SJCRH30 (cell line): ENCODE results near the gene MTUS2. TPM values are rescaled to one million over a fixed set of nuclear protein-coding genes. Genes with fewer than 3 reads are reported as not detected.
"Not testable (repeated sequence)": the region's sequence is repeated elsewhere in the genome, so short reads cannot be mapped to it uniquely, and the experiment has no call there.

ENCODE experiments used
- DNase-seq, 2 experiments: peaks; one replicate each; pipeline ENCODE4 v3.0.0-alpha.2; 2015 to 2020
- H3K27ac ChIP-seq: fragments of 250-450 bp; sonication (Bioruptor Pico); 2 replicates; pipeline ENCODE4 v1.5.1; 2020; ENCODE audit warnings: mild to moderate bottlenecking, moderate library complexity
- H3K27me3 ChIP-seq: fragments of 250-450 bp; sonication (Bioruptor Pico); 2 replicates; pipeline ENCODE4 v1.5.1; 2020; ENCODE audit warnings: mild to moderate bottlenecking, moderate library complexity
- H3K36me3 ChIP-seq: fragments of 250-450 bp; sonication (Bioruptor Pico); 2 replicates; pipeline ENCODE4 v1.5.1; 2020; ENCODE audit warnings: mild to moderate bottlenecking, moderate library complexity
- H3K4me1 ChIP-seq: fragments of 250-450 bp; sonication (Bioruptor Pico); 2 replicates; pipeline ENCODE4 v1.5.1; 2020; ENCODE audit warnings: mild to moderate bottlenecking, moderate library complexity
- H3K4me3 ChIP-seq: fragments of 250-450 bp; sonication (Bioruptor Pico); 2 replicates; pipeline ENCODE4 v1.5.1; 2020; ENCODE audit warnings: mild to moderate bottlenecking, moderate library complexity
- H3K9me3 ChIP-seq: fragments of 250-450 bp; sonication (Bioruptor Pico); replicated peaks from 2 replicates; pipeline ENCODE4 v1.5.1; 2020; ENCODE audit warnings: mild to moderate bottlenecking, moderate library complexity
- total RNA-seq: library from RNA; depleted of rRNA; stranded (reverse); fragments of >200 nt; shearing (Covaris generic); gene quantifications from 2 replicates; pipeline ENCODE4 v1.2.3, GENCODE V29; 2014

Gene MTUS2
- total RNA-seq, 1 experiment from 2014 or later = 2.4 TPM

DNA sequence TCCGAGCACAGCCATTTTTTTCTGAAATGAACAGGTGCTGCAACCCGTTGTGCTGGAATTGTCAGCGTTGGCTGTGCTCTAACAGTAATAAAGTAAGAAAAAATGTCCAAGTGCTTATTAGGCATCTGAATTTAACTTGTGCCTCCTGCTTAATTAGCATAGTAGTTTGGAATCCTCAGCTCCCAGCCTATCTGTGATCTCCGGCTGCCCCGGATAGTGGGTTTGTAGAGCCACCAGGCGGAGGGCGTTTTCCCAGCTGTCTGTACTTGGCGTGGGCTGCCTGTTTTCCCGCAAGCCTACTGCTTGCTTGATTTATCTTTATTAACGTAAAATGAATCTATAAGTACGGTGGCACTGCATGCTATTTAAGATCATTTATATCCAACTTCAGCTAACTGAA is 137.9 kb downstream of the MTUS2 start:
- Histone ChIP-seq H3K4me3 (no peak overlapping the region), H3K27me3 (peaks cover 7% of the 10 kb centered on the region; the same call in 1 of the 2 replicates), H3K36me3 (no peaks in the 10 kb centered on the region), H3K4me1 (no peaks in the 10 kb centered on the region), H3K27ac (no peak overlapping the region), H3K9me3 (no peaks in the 10 kb centered on the region)
- no peak for DNase-seq

DNA sequence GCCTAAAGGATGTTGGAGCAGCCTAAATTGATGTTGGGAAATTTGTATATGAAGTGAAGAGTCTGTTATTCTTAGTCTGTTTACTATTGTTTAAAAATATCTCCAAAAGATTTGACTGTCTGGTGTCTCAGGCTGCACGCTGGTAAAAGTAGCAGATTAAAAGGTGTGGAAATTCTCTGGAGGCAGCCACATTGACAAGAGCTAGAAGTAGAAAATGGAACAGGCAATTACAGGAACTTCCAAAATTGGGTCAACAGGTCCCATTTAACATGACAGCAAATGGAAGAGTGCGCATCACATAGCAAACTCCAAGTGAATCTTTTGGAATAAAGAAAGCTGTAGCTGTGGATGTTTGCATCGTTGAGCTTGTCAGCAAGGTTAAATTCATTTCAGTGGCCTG is 138.3 kb downstream of the MTUS2 start:
- Histone ChIP-seq H3K36me3 (no peaks in the 10 kb centered on the region), H3K27ac (no peak overlapping the region), H3K4me3 (no peak overlapping the region), H3K4me1 (no peaks in the 10 kb centered on the region), H3K27me3 (peaks cover 7% of the 10 kb centered on the region; the same call in 1 of the 2 replicates), H3K9me3 (no peaks in the 10 kb centered on the region)
- no peak for DNase-seq

DNA sequence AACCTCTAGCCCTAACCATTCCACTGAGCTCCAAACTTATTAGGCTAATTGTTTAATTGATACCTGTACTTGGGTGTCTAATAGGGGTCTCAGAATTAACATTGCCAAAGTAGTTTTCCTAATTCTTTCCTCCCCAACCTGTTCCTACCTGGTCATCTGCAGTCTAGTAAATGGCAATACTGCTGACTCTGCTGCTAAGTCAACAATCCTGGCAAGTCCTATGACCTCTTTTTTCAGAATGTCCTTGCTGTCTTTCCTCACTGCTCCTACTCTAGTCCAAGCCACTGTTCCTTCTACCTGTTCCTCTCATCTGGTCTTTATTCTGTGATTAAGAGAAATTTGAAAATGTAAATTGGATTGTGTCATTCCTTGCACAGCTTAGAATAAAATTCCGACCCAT is 143.9 kb downstream of the MTUS2 start:
- Histone ChIP-seq H3K27ac (no peak overlapping the region), H3K9me3 (no peaks in the 10 kb centered on the region), H3K27me3 (0 out of 2 replicates have a peak, but pooled peaks cover 3% of the 10 kb centered on the region), H3K36me3 (no peaks in the 10 kb centered on the region), H3K4me3 (no peak overlapping the region), H3K4me1 (no peaks in the 10 kb centered on the region)
- DNase-seq = no peak

DNA sequence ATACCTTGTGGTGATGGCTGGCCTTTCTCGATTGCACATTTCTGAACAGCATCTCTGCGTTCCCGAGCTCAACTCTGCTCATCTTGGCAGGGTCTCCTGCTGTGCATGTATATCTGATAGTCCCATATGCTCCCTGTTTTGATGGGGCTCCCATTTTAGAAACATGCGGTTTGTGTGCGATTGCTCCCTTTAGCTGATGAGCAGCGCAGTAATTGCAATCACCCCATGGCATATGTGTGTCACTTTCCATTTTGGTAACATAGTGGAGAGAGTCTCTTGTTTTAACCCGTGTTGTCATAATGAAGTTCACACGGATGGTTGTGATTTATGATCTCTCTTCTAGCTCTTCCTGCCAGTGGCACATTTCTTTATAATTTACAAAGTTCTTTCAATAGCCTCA is 144.7 kb downstream of the MTUS2 start:
- DNase-seq = no peak
- Histone ChIP-seq H3K9me3 (no peaks in the 10 kb centered on the region), H3K27me3 (peaks cover 3% of the 10 kb centered on the region; the same call in 1 of the 2 replicates), H3K4me3 (no peak overlapping the region), H3K36me3 (no peaks in the 10 kb centered on the region), H3K4me1 (no peaks in the 10 kb centered on the region), H3K27ac (no peak overlapping the region)

DNA sequence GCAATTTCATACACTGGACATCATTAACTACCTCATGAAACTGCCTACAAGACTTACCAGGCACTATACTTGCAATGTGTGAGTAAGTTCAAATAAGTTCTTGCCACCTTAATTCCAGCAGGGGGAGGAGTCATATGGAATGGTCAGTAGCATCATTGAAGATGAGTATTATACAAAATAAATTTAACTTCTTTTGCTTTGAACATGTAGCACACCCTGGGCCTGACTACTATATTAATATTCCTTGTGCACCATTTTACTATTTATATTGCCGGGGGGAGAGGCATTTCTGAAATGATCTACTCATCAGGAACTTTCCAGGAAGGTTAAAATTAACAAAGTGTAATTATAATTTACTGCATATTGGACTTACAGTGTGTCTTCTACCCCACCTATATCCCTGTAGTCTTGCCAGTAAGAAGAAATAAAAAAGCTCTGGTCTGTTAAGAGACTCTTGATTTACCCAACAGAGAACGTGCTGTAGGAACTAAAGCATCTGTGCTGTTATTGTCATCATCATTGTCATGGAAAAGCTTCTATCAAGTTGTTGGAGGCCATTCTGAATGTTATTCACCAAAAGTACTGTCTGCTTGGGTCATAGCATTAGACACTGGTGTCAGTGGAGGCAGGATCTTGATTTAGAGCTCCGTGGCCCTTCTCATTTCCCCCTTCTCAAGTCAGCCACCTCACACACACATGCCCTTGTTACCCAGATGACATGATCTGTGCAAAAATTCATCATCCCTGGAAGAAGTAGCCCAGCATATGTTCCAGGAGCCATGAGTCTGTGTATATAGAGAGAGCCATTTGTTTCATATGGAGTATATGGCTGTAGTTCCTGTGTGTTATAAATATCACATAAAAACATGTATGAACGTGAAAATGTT is 147.1 kb downstream of the MTUS2 start:
- peaks cover 10% of the 10 kb centered on the region for H3K27me3 ChIP-seq
- H3K4me1 ChIP-seq = no peaks in the 10 kb centered on the region
- H3K4me3 ChIP-seq = no peak overlapping the region
- no peak for DNase-seq
- no peak overlapping the region for H3K27ac ChIP-seq
- no peaks in the 10 kb centered on the region; the same call in 1 of the 2 replicates for H3K9me3 ChIP-seq
- H3K36me3 ChIP-seq = no peaks in the 10 kb centered on the region

DNA sequence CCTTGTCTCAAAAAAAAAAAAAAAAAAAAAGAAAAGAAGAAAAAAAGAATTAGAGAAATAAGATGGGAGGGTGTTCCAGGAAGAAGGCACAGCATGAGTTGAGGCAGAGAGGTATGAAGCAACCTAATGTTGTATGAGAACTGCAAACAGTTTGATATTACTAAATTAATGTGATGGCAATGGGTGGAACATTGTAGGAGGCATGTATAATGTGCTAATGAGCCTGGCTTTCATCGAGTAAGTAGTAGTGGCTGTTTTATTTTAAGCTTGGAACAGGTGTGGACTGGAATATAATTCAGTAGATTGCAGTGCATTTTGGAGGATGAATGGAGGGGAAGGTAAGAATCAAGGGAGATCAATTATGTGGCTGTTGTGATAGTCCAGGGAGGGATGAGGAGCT is 156.1 kb downstream of the MTUS2 start:
- Histone ChIP-seq H3K4me3 (no peak overlapping the region), H3K4me1 (no peaks in the 10 kb centered on the region), H3K9me3 (no peaks in the 10 kb centered on the region; the same call in 1 of the 2 replicates), H3K36me3 (no peaks in the 10 kb centered on the region), H3K27ac (no peak overlapping the region), H3K27me3 (peaks cover 28% of the 10 kb centered on the region)
- DNase-seq = no peak

DNA sequence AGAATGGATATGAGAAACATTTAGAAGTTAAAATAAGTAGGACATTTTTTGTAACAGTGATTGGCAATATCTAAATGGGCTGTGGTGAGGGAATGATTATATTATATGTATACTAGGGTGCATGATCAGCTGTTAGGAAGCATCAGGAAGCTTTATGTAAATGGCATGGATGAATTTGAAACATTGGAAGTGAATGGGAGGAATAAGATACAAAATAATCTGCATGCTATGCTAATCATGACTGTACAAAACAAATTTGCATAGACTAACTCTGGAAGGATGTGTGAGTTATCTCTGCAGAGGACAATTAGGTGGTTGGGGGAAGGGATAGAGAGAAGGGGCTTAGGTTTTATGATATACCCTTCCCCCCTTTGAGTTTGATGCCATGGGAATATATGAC is 156.5 kb downstream of the MTUS2 start:
- Histone ChIP-seq H3K4me3 (no peak overlapping the region), H3K27ac (no peak overlapping the region), H3K9me3 (no peaks in the 10 kb centered on the region; the same call in 1 of the 2 replicates), H3K27me3 (peaks cover 29% of the 10 kb centered on the region), H3K4me1 (no peaks in the 10 kb centered on the region), H3K36me3 (no peaks in the 10 kb centered on the region)
- DNase-seq = no peak

DNA sequence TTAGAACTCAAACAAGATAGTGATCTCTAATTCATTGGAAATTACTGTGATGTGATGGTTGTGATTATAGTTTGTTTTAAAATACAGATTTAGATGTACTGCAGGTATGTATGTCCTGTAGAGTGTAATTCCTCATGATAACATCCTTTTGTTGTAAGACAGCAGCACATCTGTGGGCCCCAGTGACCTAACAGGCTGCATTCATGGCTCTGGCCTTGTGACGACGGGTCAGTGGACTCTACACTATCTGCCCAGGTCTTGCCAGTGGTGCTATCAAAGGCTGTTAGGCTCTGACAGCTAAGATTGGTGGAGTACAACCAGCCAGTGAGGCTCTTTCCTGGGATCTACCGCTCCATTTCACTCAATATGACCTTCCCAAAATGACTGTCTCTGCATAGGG is 158.4 kb downstream of the MTUS2 start:
- no peaks in the 10 kb centered on the region for H3K9me3 ChIP-seq
- no peak for DNase-seq
- no peaks in the 10 kb centered on the region for H3K36me3 ChIP-seq
- peaks cover 19% of the 10 kb centered on the region; the same call in 1 of the 2 replicates for H3K27me3 ChIP-seq
- H3K4me1 ChIP-seq = no peaks in the 10 kb centered on the region
- no peak overlapping the region for H3K27ac ChIP-seq
- no peak overlapping the region for H3K4me3 ChIP-seq

DNA sequence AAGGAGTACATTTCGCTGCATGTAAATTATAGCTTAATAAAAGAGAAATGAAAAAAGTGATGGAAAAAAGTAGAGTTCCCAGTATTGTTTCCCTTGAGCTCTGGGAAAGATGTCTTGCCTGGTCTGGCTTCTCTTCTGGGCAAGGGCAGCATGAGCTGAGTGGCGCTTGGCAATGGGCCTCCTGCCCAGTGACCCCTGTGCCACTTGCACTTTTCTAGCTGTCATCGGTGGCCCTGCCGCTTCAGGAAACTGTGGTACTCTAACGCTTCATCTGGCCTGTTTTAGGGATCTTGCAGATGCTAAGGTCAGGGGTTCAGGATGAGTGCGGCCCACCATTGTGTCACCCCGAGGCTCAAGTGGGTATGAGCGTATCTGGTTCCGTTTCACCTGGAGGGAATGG is 161.4 kb downstream of the MTUS2 start:
- Histone ChIP-seq H3K4me1 (no peaks in the 10 kb centered on the region), H3K9me3 (no peaks in the 10 kb centered on the region), H3K36me3 (no peaks in the 10 kb centered on the region), H3K27ac (no peak overlapping the region), H3K27me3 (peaks cover 19% of the 10 kb centered on the region), H3K4me3 (no peak overlapping the region)
- DNase-seq = no peak

DNA sequence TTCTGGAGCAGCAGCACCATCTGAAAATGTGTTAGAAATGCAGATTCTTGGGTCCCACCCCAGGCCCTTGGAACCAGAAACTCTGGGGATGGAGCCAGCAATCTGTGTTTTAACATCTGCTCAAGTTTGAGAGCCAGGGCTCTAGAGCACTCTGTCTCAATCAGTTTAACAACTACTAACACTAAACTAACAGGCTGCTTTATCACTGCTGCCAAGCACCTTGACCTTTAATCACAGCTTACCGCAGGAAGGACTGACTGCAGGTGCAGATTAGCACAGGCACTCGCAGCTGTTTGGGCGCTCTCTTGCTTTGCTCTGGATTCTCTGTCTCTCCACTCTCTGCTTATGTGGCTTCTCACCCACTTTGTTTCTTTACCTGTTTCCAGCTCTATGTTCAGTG is 163.5 kb downstream of the MTUS2 start:
- no peaks in the 10 kb centered on the region for H3K36me3 ChIP-seq
- no peak overlapping the region for H3K27ac ChIP-seq
- H3K9me3 ChIP-seq = no peaks in the 10 kb centered on the region
- no peak for DNase-seq
- H3K4me3 ChIP-seq = no peak overlapping the region
- no peaks in the 10 kb centered on the region for H3K4me1 ChIP-seq
- peaks cover 15% of the 10 kb centered on the region for H3K27me3 ChIP-seq

DNA sequence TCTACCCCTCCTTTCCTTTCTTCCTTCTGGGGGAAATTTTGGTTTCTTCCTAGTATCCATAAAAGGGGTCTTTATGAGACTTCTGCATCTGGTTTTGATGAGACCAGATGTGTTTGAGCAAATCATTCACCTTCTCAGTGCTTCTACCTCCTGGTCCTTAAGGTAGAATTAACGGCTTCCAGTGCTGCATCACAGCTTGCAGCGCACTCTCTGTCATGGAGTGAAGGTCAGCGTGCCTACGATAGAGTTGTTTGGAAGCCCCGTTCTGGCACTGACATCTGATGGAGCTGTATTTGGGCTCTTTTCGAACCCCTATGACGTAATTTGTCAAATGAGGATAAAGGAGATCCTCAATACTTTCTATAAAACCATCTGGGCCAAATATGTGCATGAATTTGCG is 164.2 kb downstream of the MTUS2 start:
- H3K4me3 ChIP-seq = no peak overlapping the region
- H3K4me1 ChIP-seq = no peaks in the 10 kb centered on the region
- H3K9me3 ChIP-seq = no peaks in the 10 kb centered on the region
- no peak overlapping the region for H3K27ac ChIP-seq
- H3K27me3 ChIP-seq = peaks cover 17% of the 10 kb centered on the region
- no peak for DNase-seq
- H3K36me3 ChIP-seq = no peaks in the 10 kb centered on the region

DNA sequence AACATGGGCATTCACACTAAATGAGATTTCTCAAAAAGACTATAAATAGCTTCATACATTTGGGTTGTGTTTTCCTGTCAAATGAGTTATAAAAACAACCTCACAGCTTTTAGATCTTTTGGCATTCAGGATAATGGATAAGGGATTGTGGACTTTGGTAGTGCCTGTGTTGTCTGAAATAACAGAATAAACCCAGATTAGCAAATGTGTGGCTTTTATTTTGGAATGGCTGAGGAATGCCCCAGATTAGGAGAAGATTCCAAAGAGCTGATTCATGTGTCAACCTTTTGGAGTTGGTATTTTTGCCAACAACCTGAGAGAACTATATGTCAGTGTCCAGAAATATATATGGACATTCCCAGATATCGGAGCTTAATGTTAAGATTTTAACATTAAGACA is 164.7 kb downstream of the MTUS2 start:
- H3K27me3 ChIP-seq = peaks cover 17% of the 10 kb centered on the region
- H3K9me3 ChIP-seq = no peaks in the 10 kb centered on the region
- H3K4me1 ChIP-seq = no peaks in the 10 kb centered on the region
- H3K27ac ChIP-seq = no peak overlapping the region
- no peak for DNase-seq
- H3K36me3 ChIP-seq = no peaks in the 10 kb centered on the region
- no peak overlapping the region for H3K4me3 ChIP-seq

DNA sequence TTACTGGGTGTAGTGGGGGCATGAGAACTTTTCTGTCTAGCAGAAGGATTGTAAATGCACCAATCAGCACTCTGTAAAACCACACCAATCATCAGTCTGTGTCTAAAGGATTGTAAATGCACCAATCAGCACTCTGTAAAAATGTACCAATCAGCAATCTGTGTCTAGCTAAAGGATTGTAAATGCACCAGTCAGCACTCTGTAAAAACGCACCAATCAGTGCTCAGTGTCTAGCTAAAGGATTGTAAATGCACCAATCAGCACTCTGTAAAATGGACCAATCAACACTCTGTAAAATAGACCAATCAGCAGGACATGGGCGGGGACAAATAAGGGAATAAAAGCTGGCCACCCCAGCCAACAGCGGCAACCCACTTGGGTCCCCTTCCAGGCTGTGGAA is 170.2 kb downstream of the MTUS2 start:
- not testable (repeated sequence) for H3K4me3 ChIP-seq, H3K9me3 ChIP-seq, H3K27ac ChIP-seq, H3K4me1 ChIP-seq, H3K36me3 ChIP-seq, DNase-seq, H3K27me3 ChIP-seq

DNA sequence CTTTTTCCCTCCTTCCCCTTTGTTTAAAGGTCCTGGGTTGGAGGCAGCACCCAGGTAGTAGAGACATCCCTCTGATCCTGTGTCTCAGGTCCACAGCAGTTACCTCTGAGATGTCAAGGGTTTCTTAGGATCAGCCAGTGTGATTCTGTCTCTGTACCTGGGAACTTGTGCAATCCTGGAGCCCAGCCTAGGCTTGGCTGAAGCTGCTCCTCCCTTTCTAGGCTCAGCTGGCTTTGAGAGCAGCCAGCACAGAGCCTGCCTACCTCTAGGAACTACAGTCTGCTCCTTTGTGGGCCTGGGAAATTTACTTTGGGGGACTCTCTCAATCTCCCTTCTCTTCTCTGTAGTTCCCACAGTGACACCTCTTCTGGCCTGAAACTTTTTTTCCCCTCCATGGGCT is 171.6 kb downstream of the MTUS2 start:
- H3K4me3 ChIP-seq = no peak overlapping the region
- 0 out of 2 replicates have a peak, but pooled peaks cover 3% of the 10 kb centered on the region for H3K9me3 ChIP-seq
- no peaks in the 10 kb centered on the region for H3K36me3 ChIP-seq
- peaks cover 2% of the 10 kb centered on the region; the same call in 1 of the 2 replicates for H3K27me3 ChIP-seq
- no peak for DNase-seq
- H3K27ac ChIP-seq = no peak overlapping the region
- no peaks in the 10 kb centered on the region for H3K4me1 ChIP-seq

DNA sequence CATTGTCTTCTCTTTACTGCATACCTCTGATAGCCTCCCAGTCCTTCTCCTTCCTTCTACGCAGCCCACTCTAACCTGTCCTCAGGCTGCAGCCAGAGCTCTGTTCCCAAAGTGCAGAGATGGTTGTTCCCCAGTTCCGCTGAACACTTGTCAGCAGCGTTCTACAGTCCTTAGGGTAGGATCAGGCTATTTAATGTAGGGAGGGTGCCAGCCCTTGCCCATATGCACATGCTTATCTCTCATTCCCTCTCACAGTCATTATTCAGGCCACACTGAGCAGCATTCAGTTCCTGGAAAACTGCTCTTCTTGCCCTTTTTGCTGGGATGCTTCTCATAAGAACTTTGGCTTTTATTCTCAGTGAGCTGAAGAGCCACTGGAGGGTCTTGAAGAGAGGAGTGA is 180.7 kb downstream of the MTUS2 start:
- Histone ChIP-seq H3K27ac (no peak overlapping the region), H3K4me3 (no peak overlapping the region), H3K36me3 (no peaks in the 10 kb centered on the region), H3K9me3 (no peaks in the 10 kb centered on the region), H3K4me1 (no peaks in the 10 kb centered on the region), H3K27me3 (peaks cover 8% of the 10 kb centered on the region; the same call in 1 of the 2 replicates)
- DNase-seq = no peak
